ENCODE measurements around the gene MRPS18A. TPM values are rescaled to one million over a fixed set of nuclear protein-coding genes. Genes with fewer than 3 reads are reported as not detected.

The MRPS18A gene
- total and polyA plus RNA-seq, 2 of the 13 experiments (the other 11 are each of a cell fraction or from before 2014, with no cell fraction given) = 87.8 to 89.1 TPM

- TF ChIP-seq PAXIP1 (CRISPR knock-in tag; conservative IDR thresholded peaks at IDR 0.05) (peak; percentile 81), ZNF430 (CRISPR knock-in tag; IDR thresholded peaks at IDR 0.05) (0 out of 2 replicates have a peak, but pooled peaks have one; percentile 57), EHMT2 (IDR thresholded peaks at IDR 0.05; ENCODE audit: borderline replicate concordance, low read depth, low read length) (no peak), RARA (CRISPR knock-in tag; IDR thresholded peaks at IDR 0.05) (peak; percentile 38; the same call in 1 of the 2 replicates), ZNF772 (CRISPR knock-in tag; IDR thresholded peaks at IDR 0.05) (peak; percentile 63; the same call in 1 of the 2 replicates), ZNF207 (IDR thresholded peaks at IDR 0.05; ENCODE audit: borderline replicate concordance) (no peak), MTERF4 (CRISPR knock-in tag; IDR thresholded peaks at IDR 0.05) (no peak), NFE2 (CRISPR knock-in tag; IDR thresholded peaks at IDR 0.05) (no peak), RBAK (CRISPR knock-in tag; IDR thresholded peaks at IDR 0.05) (no peak), TAF1 (CRISPR knock-in tag; IDR thresholded peaks at IDR 0.05) (no peak), ZBTB20 (CRISPR knock-in tag; IDR thresholded peaks at IDR 0.05; ENCODE audit: borderline replicate concordance, low read depth) (peak; percentile 74; the same call in 1 of the 2 replicates), ZNF672 (CRISPR knock-in tag; IDR thresholded peaks at IDR 0.05) (no peak), XRCC5 (optimal IDR thresholded peaks at IDR 0.05; ENCODE audit: low read length) (peak; percentile 66), ZBTB7A (CRISPR knock-in tag; IDR thresholded peaks at IDR 0.05) (peak; percentile 86; the same call in 1 of the 2 replicates), ZNF510 (CRISPR knock-in tag; IDR thresholded peaks at IDR 0.05; ENCODE audit: low read depth) (no peak), REXO4 (CRISPR knock-in tag; IDR thresholded peaks at IDR 0.05; ENCODE audit: borderline replicate concordance) (no peak), ZNF747 (CRISPR knock-in tag; IDR thresholded peaks at IDR 0.05; ENCODE audit: borderline replicate concordance) (peak; percentile 84; the same call in 1 of the 2 replicates)
- TF ChIP-seq, protein P1, sequence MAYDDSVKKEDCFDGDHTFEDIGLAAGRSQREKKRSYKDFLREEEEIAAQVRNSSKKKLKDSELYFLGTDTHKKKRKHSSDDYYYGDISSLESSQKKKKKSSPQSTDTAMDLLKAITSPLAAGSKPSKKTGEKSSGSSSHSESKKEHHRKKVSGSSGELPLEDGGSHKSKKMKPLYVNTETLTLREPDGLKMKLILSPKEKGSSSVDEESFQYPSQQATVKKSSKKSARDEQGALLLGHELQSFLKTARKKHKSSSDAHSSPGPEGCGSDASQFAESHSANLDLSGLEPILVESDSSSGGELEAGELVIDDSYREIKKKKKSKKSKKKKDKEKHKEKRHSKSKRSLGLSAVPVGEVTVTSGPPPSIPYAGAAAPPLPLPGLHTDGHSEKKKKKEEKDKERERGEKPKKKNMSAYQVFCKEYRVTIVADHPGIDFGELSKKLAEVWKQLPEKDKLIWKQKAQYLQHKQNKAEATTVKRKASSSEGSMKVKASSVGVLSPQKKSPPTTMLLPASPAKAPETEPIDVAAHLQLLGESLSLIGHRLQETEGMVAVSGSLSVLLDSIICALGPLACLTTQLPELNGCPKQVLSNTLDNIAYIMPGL (CRISPR knock-in tag; IDR thresholded peaks at IDR 0.05; ENCODE audit: borderline replicate concordance in 1 of 2, low read depth in 1 of 2) = peak in 1 of 2 experiments; percentile 25; a peak in 1 of 4 replicates
- TF ChIP-seq, protein P2, sequence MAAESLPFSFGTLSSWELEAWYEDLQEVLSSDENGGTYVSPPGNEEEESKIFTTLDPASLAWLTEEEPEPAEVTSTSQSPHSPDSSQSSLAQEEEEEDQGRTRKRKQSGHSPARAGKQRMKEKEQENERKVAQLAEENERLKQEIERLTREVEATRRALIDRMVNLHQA (CRISPR knock-in tag; IDR thresholded peaks at IDR 0.05) = no peak
Measured at GRCh38 chr6:43736211-43736786, 48.7 kb upstream of the MRPS18A start (continued).

Measured in HepG2 (cell line).